HCT116 (cell line): ENCODE data around the gene DCAF15. TPM values are rescaled to one million over a fixed set of nuclear protein-coding genes. Genes with fewer than 3 reads are reported as not detected.
A peak's percentile ranks its signal among the peaks of the same experiment; 100 is the strongest.

ENCODE experiments used
- ATAC-seq: fragments of 200-7000 bp; cut with Tn5 transposase; 2 replicates; pipeline ENCODE4 v1.9.1; 2020; ENCODE audit warnings: mild to moderate bottlenecking, moderate library complexity
- BruUV-seq: library from RNA; stranded (reverse); fragments of 400-500 nt; replicated peaks from 2 replicates; lab custom pipeline; 2021; lab: Mats Ljungman, UMichigan
- CTCF ChIA-PET: fragments of 300-600 bp; sonication (Branson Sonifier 250); formaldehyde crosslinking; loops from one replicate; lab custom pipeline; 2021; ENCODE audit warnings: antibody characterized with exemption; lab: Charles Lee
- POLR2A ChIA-PET: fragments of 300-600, 350-600 bp; sonication (Branson Sonifier 250); formaldehyde crosslinking; loops from one replicate; lab custom pipeline; 2021; ENCODE audit warnings: antibody characterized with exemption; lab: Charles Lee
- RAD21 ChIA-PET, 2 experiments: fragments of 300-600 bp; sonication (Branson Sonifier 250); formaldehyde crosslinking; loops; one replicate each; lab custom pipeline; 2023; ENCODE audit warnings: low total read pairs in 2 of 2; ENCODE audit not compliant: uncharacterized antibody in 2 of 2, unreplicated experiment in 2 of 2, low non-redundant PET in 1 of 2; lab: Charles Lee
- DNase-seq: peaks from one replicate; pipeline ENCODE4 v3.0.0-alpha.2; 2010; ENCODE audit warnings: low read depth, low spot score
- H2AFZ ChIP-seq: fragments of 200-600 bp; shearing (Covaris generic), sonication (generic); 2 replicates; pipeline ENCODE4 v1.6.1; 2017; ENCODE audit warnings: low read depth, mixed run types, mixed read lengths, antibody characterized with exemption, low read length; ENCODE audit not compliant: poor library complexity, severe bottlenecking
- H3K27ac ChIP-seq: 2 replicates; pipeline ENCODE4 v1.5.1; 2012; ENCODE audit warnings: low read depth, low read length
- H3K27me3 ChIP-seq: fragments of 200-600 bp; sonication (generic); 2 replicates; pipeline ENCODE4 v1.6.1; 2016; ENCODE audit warnings: mixed run types, low read length, mixed read lengths; ENCODE audit not compliant: insufficient read depth
- H3K36me3 ChIP-seq, 2 experiments: fragments of 200-500 bp in 1 of 2; fragments of 200-600 bp in 1 of 2; sonication (Bioruptor generic) in 1 of 2; sonication (generic) in 1 of 2; 2 replicates each; pipeline versions ENCODE4 v1.5.1 to v1.6.1; 2014 to 2016; ENCODE audit warnings: low read length in 2 of 2, inconsistent platforms in 1 of 2, mixed read lengths in 1 of 2, mixed run types in 1 of 2; ENCODE audit not compliant: insufficient read depth in 2 of 2, control insufficient read depth in 1 of 2
- H3K4me1 ChIP-seq, 2 experiments: fragments of 200-600 bp in 1 of 2; sonication (generic) in 1 of 2; 2 replicates each; pipeline versions ENCODE4 v1.5.1 to v1.6.1; 2012 to 2017; ENCODE audit warnings: low read length in 2 of 2, inconsistent platforms in 1 of 2, mild to moderate bottlenecking in 1 of 2, mixed read lengths in 1 of 2, mixed run types in 1 of 2, moderate library complexity in 1 of 2; ENCODE audit not compliant: insufficient read depth in 2 of 2, control insufficient read depth in 1 of 2
- H3K4me2 ChIP-seq: fragments of 200-600 bp; sonication (generic); 2 replicates; pipeline ENCODE4 v1.6.1; 2017; ENCODE audit warnings: mixed run types, low read length, mixed read lengths
- H3K4me3 ChIP-seq, 2 experiments: fragments of 200-600 bp in 1 of 2; sonication (generic) in 1 of 2; replicated peaks in 1 of 2; 2 replicates each; pipeline ENCODE4 v1.5.1; 2011 to 2016; ENCODE audit warnings: low read length in 2 of 2, control low read depth in 1 of 2, low read depth in 1 of 2, mild to moderate bottlenecking in 1 of 2, mixed read lengths in 1 of 2, mixed run types in 1 of 2
- H3K79me2 ChIP-seq: fragments of 200-600 bp; sonication (generic); 2 replicates; pipeline ENCODE4 v1.6.1; 2017; ENCODE audit warnings: mild to moderate bottlenecking, mixed run types, low read length, moderate library complexity, mixed read lengths; ENCODE audit not compliant: insufficient read depth
- H3K9ac ChIP-seq: fragments of 200-600 bp; sonication (generic); 2 replicates; pipeline ENCODE4 v1.6.1; 2016; ENCODE audit warnings: low read length, mixed read lengths
- H3K9me2 ChIP-seq: fragments of 200-600 bp; sonication (generic), shearing (Covaris generic); 2 replicates; pipeline ENCODE4 v1.6.1; 2017; ENCODE audit warnings: mixed run types, mild to moderate bottlenecking, moderate library complexity; ENCODE audit not compliant: insufficient read depth
- H3K9me3 ChIP-seq, 2 experiments: fragments of 200-500 bp in 1 of 2; fragments of 200-600 bp in 1 of 2; sonication (Bioruptor generic) in 1 of 2; sonication (generic) in 1 of 2; 2 replicates each; pipeline ENCODE4 v1.6.1; 2014 to 2017; ENCODE audit warnings: low read length in 2 of 2, mixed read lengths in 2 of 2, inconsistent platforms in 1 of 2, low read depth in 1 of 2, mild to moderate bottlenecking in 1 of 2, mixed run types in 1 of 2, moderate library complexity in 1 of 2; ENCODE audit not compliant: control insufficient read depth in 1 of 2, insufficient read depth in 1 of 2
- H4K20me1 ChIP-seq: fragments of 200-600 bp; sonication (generic), shearing (Covaris generic); 2 replicates; pipeline ENCODE4 v1.6.1; 2017; ENCODE audit warnings: mixed run types, mild to moderate bottlenecking, moderate library complexity; ENCODE audit not compliant: insufficient read depth
- ATF3 ChIP-seq: IDR thresholded peaks from 2 replicates; pipeline ENCODE4 v1.6.1; 2012
- CTCF ChIP-seq, 3 experiments: fragments of 200-600 bp in 1 of 3; sonication (generic) in 1 of 3; IDR thresholded peaks in 2 of 3; conservative IDR thresholded peaks in 1 of 3; 2 replicates each; pipeline ENCODE4 v1.5.1; 2012 to 2017; ENCODE audit warnings: low read depth in 2 of 3, low read length in 2 of 3, antibody characterized with exemption in 1 of 3, borderline replicate concordance in 1 of 3, control low read depth in 1 of 3, mild to moderate bottlenecking in 1 of 3, mixed read lengths in 1 of 3, mixed run types in 1 of 3, moderate library complexity in 1 of 3; ENCODE audit not compliant: insufficient read depth in 1 of 3
- EGR1 ChIP-seq: IDR thresholded peaks from 2 replicates; pipeline ENCODE4 v1.6.1; 2012; ENCODE audit warnings: low read depth
- FOSL1 ChIP-seq: IDR thresholded peaks from 2 replicates; pipeline ENCODE4 v1.6.1; 2012; ENCODE audit warnings: low read depth
- JUND ChIP-seq: IDR thresholded peaks from 2 replicates; pipeline ENCODE4 v1.6.1; 2012
- MAX ChIP-seq: IDR thresholded peaks from 2 replicates; pipeline ENCODE4 v1.6.1; 2012
- POLR2A ChIP-seq: IDR thresholded peaks from 2 replicates; pipeline ENCODE4 v1.7.0; 2011; ENCODE audit warnings: borderline replicate concordance; ENCODE audit not compliant: insufficient read depth, insufficient read length; ENCODE audit errors: extremely low read depth
- POLR2AphosphoS5 ChIP-seq: IDR thresholded peaks from 2 replicates; pipeline ENCODE4 v1.6.1; 2011; ENCODE audit warnings: mild to moderate bottlenecking, low read depth, low read length, moderate library complexity
- REST ChIP-seq: IDR thresholded peaks from 2 replicates; pipeline ENCODE4 v1.6.1; 2012; ENCODE audit warnings: low read depth
- SRF ChIP-seq: IDR thresholded peaks from 2 replicates; pipeline ENCODE4 v1.6.1; 2012; ENCODE audit warnings: low read depth
- ZBTB33 ChIP-seq: IDR thresholded peaks from 2 replicates; pipeline ENCODE4 v1.6.1; 2011; ENCODE audit warnings: mild to moderate bottlenecking, low read length, moderate library complexity; ENCODE audit not compliant: insufficient replicate concordance; ENCODE audit errors: extremely low read depth
- ZNF274 ChIP-seq: fragments of 200-500 bp; sonication (Bioruptor generic); IDR thresholded peaks from 2 replicates; pipeline ENCODE4 v1.6.1; 2014; ENCODE audit warnings: mild to moderate bottlenecking, low read depth, low read length, inconsistent platforms
- intact Hi-C: fragments of 100-400 bp; cut with micrococcal nuclease; formaldehyde crosslinking; loops from 2 replicates; pipeline ENCODE4 v1.10.0; 2022
- total RNA-seq: library from RNA; stranded (reverse); gene quantifications from one replicate; pipeline ENCODE4 v1.2.1, GENCODE V29; 2021; ENCODE audit not compliant: unreplicated experiment

Gene DCAF15
- total RNA-seq, 1 experiment from 2014 or later: 46.2 TPM

- ChIA-PET POLR2A (no interaction called here), RAD21 (no interaction called here), CTCF (no interaction called here)
- ATAC-seq (peak; percentile 55), DNase-seq (no peak)
- Histone ChIP-seq H3K9me3 (no peaks in the 10 kb centered on the region), H3K27ac (no peak overlapping the region), H3K36me3 (no peaks in the 10 kb centered on the region), H4K20me1 (no peaks in the 10 kb centered on the region), H3K4me3 (no peak overlapping the region), H2AFZ (no peak overlapping the region), H3K4me2 (no peak overlapping the region), H3K9ac (no peak overlapping the region), H3K27me3 (no peaks in the 10 kb centered on the region), H3K79me2 (no peaks in the 10 kb centered on the region), H3K4me1 (no peaks in the 10 kb centered on the region), H3K9me2 (no peaks in the 10 kb centered on the region)
- no TSS peak for BruUV-seq
- no peak for TF ChIP-seq ATF3
- TF ChIP-seq POLR2A: no peak
- TF ChIP-seq CTCF (IDR thresholded peaks at IDR 0.05 in 2 of 3, conservative IDR thresholded peaks at IDR 0.05 in 1 of 3; ENCODE audit: borderline replicate concordance in 1 of 3, insufficient read depth in 1 of 3, low read depth in 2 of 3, low read length in 2 of 3): no peak
- no peak for TF ChIP-seq EGR1
- TF ChIP-seq MAX: no peak
- TF ChIP-seq ZBTB33: no peak
- TF ChIP-seq POLR2AphosphoS5: no peak
- TF ChIP-seq FOSL1: no peak
- TF ChIP-seq ZNF274: no peak
- TF ChIP-seq JUND: no peak
- TF ChIP-seq REST: no peak
- TF ChIP-seq SRF: no peak
- intact Hi-C loops: no loop called here
These were observed 10.2 kb upstream of the DCAF15 start for GRCh38 chr19:13942023-13942684.
